DOHH2 (cell line): ENCODE results near the gene HGF.

Source experiments
- CTCF ChIP-seq: fragments of 200-600 bp; sonication (generic); IDR thresholded peaks from one replicate; pipeline ENCODE4 v1.5.1; 2014; ENCODE audit warnings: antibody characterized with exemption, mild to moderate bottlenecking, low read depth, low read length; ENCODE audit not compliant: poor library complexity, severe bottlenecking
- EZH2phosphoT487 ChIP-seq: fragments of 200-600 bp; sonication (generic); IDR thresholded peaks from 2 replicates; pipeline ENCODE4 v1.6.1; 2017; ENCODE audit warnings: borderline replicate concordance, mild to moderate bottlenecking, antibody characterized with exemption, low read length, moderate library complexity, mixed read lengths

- TF ChIP-seq CTCF (no peak), EZH2phosphoT487 (no peak)
Observed at GRCh38 chr7:81674431-81674830, 95.4 kb downstream of the HGF start.
